Renal cortical epithelial cell (primary cell): ENCODE data around the gene PRL. TPM values are rescaled to one million over a fixed set of nuclear protein-coding genes. Genes with fewer than 3 reads are reported as not detected.

Source experiments
- DNase-seq: peaks from one replicate; pipeline ENCODE4 v3.0.0-alpha.2; 2011; ENCODE audit warnings: low read depth
- total RNA-seq: library from RNA; depleted of rRNA; stranded (reverse); fragments of >200 nt; gene quantifications from 2 replicates; pipeline ENCODE4 v1.2.3, GENCODE V29; 2014

Gene PRL
- not detected in 2 replicates for total RNA-seq

DNA sequence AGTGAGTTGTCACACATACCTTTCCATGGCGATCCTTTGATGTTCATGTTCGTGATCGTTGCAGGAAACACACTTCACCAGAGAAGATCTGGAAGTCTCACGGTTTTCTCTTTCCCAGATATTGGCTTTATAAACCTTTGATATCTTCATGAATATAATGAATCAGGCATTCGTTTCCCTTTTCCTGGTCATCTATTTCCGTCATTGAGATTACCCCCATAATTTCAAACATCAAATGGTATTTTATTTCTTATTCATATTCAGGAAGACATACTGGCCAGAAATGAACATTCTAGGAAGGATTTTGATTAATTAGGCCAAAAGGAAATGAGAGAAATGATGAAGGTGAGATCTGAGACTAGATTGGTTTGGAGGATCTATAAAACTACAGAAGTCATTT, at the start of gene PRL:
Gene PRL, minus strand, starts transcription at position 101 of the 400 bp plus-strand sequence. Its CDS starts 54 bp downstream, at position 47.
- no peak for DNase-seq

- DNase-seq: no peak
These were observed 47.0 kb upstream of the PRL start for GRCh38 chr6:22343864-22344263.

- DNase-seq: no peak
These were observed 37.9 kb upstream of the PRL start for GRCh38 chr6:22334778-22335177.

GRCh38 chr6:22333802-22334201, 37.0 kb upstream of the PRL start:
- no peak for DNase-seq

GRCh38 chr6:22332711-22333110, 35.9 kb upstream of the PRL start:
- DNase-seq: peak; percentile 66

GRCh38 chr6:22332216-22332615, 35.4 kb upstream of the PRL start:
- DNase-seq: no peak

GRCh38 chr6:22330941-22331340, 34.1 kb upstream of the PRL start:
- no peak for DNase-seq

GRCh38 chr6:22328474-22328873, 31.6 kb upstream of the PRL start:
- DNase-seq: no peak

DNA sequence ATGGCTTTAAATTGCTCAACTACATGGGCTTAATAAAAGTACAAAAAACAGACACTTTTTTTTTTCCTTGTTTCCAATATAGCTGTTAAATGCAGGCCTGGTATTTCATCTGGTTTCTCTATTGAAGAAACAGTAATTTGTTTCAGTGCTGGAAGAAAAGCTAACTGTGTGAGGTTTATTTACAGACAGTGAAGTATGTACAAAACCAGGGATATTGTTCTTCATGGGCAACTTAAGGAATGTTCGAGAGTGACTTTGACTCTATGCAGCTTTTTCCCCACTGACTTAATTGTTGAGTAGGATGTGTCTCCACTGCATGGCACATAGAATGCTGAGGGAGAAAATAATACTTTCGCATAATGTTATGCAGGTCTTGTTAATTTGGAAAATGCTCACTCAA, 31.0 kb upstream of the PRL start:
- no peak for DNase-seq

- no peak for DNase-seq
These were observed 29.7 kb upstream of the PRL start for GRCh38 chr6:22326500-22326899.

- DNase-seq: no peak
These were observed 28.6 kb upstream of the PRL start for GRCh38 chr6:22325481-22325880.

DNA sequence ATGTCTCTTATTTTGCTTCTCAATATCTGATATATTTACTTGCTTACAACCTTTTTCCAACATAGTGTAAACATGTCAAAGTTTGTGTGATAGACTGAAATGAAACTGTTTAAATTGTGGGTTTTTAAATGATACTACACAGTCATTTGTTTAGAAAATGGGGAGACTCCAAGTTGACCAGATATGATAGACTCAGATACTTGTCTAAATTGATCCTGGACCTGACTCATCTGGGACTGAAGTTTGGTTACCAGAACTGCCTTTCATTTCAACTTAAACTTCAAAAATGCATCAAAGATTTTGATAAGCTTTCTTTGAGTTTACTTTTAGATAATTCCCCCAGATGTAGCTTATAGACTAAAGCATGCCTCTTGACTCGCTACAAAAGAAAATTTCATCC, 27.0 kb upstream of the PRL start:
- no peak for DNase-seq

DNA sequence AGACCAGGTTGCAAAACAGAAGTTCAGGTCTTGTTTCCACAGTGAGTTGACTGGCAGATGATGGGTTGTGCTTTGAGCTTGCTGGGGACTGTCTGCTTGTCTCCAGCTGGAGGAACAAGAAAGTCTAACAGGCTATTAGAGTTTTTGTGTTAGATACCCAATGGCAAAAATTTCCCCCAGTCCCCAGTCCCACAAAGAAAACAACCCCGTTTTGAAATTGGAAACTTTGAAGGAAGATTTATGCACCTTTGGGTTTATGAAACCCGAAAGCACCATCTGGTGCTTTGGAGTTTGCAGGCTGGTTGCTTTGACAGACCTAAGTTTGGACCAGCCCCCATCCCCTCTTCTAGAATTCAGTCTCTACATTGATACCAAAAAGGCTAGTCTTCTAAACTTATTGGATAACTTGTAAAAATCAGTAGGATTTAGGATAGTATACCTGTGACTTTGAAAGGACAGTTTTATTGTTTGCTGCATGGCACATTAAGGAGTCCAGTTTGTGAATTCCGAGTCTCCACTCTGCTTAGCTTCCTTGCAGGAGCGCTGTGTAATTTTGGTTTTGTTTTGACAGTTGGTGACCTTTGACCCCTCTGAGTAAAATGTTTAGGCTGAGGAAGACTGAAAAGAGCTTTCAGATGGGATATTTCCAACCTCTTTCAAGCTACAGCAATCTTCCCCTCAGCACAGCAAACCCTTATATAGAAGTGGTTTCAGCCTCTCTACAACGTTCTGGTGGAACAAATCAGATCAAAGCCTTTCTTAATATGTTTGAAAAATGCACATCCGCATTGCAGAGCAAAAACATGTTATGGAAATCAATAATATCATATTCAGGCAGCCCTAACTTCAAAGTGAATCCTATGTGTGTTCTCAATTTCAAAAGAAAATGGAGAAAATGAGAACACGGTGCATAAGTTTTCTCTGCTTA, 25.5 kb upstream of the PRL start:
- no peak for DNase-seq

GRCh38 chr6:22320750-22321149, 23.9 kb upstream of the PRL start:
- DNase-seq: peak; percentile 98

- DNase-seq: no peak
These were observed 21.6 kb upstream of the PRL start for GRCh38 chr6:22318404-22318803.

GRCh38 chr6:22313796-22314195, 17.0 kb upstream of the PRL start:
- DNase-seq: no peak

- no peak for DNase-seq
These were observed 12.1 kb upstream of the PRL start for GRCh38 chr6:22308939-22309338.

- DNase-seq: no peak
These were observed 10.1 kb upstream of the PRL start for GRCh38 chr6:22306741-22307466.

DNA sequence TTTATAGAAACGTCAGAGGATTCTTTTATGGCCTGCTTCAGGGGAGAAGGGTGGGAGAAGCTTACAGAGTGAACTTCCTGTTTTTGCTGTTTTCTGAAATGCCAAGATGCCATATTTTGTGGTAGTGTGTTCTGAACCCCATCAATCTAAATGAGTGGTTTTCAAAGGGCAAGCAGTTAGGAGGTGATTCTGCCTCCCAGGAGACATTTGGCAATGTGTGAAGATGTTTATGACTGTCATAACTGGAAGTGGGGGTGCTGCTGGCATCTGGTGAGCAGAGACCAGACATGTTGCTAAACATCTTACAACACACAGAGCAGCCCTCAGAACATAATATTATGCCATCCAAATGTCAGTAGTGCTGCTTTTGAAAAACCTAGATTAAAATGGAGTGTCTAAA, 6.0 kb upstream of the PRL start:
- no peak for DNase-seq

DNA sequence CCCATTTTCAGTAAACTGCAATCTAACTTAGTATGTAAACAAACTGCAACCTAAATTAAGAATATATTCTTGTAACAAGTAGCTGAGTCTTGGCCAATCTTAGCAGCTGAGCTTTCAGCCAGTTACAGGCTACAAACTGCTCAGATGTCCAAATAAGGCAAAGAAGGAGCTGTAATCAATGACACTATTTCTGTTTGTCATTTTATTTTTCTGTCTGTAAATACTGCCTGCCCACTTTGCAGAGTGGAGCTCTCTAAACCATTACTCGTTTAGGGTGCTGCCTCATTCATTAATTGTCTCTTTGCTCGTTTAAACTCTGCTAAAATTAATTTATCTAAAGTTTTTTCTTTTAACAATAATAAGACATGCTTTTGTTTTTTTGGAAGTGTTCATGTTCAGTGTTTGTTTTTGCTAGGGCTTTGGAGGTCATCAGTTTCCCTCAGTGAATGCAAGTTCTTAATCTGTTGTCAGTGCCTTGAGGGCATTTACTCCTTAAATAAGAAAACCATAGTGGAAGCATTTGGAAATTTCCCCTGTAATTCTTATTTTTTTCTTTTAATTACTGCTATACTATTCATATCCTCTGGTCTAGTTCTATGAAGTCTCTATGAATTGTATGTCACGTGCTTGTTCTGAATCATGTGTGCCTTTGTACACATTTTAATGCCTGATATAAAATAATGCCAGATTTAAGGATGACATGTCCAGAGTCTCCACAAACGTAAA, 3.6 kb upstream of the PRL start:
- DNase-seq: peak; percentile 10

- no peak for DNase-seq
These were observed 1.6 kb upstream of the PRL start for GRCh38 chr6:22298475-22298890.

GRCh38 chr6:22296067-22296466, 769 bp downstream of the PRL start:
- no peak for DNase-seq
